GM18511 (cell line): ENCODE measurements around the gene CEACAM19.
"Not testable (repeated sequence)": the region's sequence is repeated elsewhere in the genome, so short reads cannot be mapped to it uniquely, and the experiment has no call there.

ENCODE experiments used
- ATAC-seq: cut with Tn5 transposase; IDR thresholded peaks from one replicate; pipeline ENCODE4 v1.9.1; 2021; ENCODE audit warnings: mild to moderate bottlenecking, moderate library complexity; ENCODE audit not compliant: unreplicated experiment

The CEACAM19 gene

DNA sequence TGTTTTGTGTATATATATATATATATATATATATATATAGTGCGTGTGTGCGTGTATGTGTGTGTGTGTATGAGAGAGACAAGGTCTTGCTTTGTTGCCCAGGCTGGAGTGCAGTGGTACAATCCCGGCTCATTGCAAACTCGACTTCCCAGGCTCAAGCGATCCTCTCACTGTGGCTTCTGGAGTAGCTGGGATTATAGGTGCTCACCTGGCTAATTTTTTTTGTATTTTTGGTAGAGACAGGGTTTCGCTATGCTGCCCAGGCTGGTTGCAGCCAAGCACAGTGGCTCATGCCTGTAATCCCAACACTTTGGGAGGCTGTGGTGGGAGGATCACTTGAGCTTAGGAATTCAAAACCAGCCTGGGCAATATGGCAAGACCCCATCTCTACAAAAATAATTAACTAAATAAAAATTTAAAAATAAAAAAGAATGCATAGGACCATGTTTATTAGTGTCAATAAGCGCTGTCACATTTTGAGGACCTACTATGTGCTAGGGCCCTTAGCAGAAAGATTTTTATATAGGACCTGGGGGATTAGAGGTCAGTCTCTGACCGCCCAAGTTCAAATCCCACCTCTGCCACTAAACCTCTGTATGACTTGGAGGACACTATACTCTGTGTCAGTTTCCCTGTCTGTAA lies 25.8 kb upstream of the CEACAM19 start:
- ATAC-seq = no peak

DNA sequence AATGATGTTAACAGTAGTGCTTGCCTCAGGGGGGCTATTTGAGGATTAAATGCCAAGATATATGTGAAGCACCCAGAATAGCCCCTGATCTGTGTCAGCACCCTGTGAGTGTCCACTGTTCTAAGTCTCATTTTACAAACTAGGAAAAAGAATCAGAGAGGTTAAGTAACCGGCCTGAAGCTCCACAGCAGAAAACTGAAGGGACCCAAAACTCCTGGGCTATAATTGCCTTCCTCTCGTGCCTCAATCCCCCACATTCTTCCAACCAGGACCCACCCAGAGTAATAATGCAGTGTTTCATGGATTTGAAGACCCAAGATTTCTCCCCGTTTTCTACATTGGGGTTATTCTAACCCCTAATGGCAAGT lies 25.2 kb upstream of the CEACAM19 start:
- no peak for ATAC-seq

GRCh38 chr19:44647144-44647543 lies 24.1 kb upstream of the CEACAM19 start:
- no peak for ATAC-seq

DNA sequence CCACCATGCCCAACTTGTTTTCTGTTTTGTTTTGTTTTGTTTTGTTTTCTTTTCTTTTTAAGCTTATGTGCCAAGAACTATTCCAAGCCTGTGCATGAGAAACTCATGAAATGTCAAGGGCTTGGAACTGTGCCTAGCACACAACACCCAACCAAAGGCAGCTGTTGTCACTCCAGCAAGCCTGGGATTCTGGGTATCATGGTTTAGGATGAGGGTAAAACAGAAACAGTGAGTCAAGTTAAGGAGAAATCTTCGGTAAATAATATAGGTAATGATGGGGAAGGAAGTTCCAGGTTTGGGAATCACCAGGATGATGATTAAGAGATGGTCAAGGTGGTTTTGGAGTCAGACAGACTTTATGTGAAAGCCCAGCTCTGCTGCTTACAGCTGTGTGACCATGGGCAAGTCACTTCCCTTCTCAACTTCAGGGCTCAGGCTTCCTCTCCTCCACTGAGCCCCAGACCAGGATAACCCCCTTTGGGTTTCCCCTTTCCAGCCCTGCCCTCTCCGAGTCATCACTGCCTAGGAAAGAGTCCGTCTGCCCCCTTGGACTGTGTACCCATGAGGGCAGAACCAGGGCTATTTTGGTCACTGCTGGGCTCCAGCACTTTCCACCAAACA lies 22.5 kb upstream of the CEACAM19 start:
- no peak for ATAC-seq

DNA sequence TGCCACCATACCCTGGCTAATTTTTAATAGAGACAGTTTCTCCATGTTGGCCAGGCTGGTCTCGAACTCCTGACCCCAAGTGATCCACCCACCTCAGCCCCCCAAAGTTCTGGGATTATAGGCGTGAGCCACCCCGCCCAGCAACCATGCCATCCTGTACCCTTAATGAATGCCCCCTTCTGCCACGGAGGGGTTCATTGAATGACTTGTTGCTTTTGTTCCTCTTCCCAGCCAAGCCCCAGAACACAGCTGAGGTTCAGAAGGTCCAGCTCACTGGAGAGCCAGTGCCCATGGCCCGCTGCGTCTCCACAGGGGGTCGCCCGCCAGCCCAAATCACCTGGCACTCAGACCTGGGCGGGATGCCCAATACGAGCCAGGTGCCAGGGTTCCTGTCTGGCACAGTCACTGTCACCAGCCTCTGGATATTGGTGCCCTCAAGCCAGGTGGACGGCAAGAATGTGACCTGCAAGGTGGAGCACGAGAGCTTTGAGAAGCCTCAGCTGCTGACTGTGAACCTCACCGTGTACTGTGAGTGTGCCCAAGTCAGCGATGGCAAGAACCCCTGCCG lies 21.6 kb upstream of the CEACAM19 start:
- no peak for ATAC-seq

- ATAC-seq = no peak
These were observed 17.9 kb upstream of the CEACAM19 start for GRCh38 chr19:44653343-44653742.

DNA sequence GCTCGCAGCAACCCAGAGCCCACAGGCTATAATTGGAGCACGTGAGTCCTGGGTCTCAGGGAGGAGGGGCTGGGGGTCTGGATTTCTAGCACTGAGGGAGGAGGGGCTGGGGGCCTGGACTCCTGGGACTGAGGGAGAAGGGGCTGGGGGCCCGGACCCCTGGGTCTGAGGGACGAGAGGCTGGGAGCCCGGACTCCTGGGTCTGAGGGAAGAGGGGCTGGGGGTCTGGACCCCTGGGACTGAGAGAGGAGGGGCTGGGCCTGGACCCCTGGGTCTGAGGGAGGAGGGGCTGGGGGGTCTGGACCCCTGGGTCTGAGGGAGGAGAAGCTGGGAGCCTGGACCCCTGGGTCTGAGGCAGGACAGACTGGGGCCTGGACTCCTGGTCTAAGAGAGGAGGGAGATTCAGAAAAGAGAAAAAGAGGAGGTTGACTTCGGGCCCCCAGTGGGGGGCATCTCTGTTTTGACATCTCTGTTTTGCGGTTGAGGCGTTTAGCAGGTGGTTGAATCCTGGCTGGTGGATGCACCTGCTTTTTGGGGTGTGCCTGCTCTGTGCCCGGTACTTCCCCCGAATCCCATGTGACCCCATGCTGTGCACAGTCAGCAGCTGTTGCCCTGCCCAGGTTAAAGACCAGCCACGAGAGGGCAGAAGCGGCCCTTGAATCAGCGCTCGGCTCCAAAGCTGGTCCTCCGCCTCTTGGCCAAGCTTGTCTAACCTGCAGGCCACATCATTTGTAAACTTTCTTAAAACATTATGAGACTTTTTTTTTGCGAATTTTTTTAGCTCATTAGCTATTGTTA lies 17.1 kb upstream of the CEACAM19 start:
- ATAC-seq = peak; percentile 86

- ATAC-seq = peak; percentile 62
These were observed 13.9 kb upstream of the CEACAM19 start for GRCh38 chr19:44657211-44657921.

DNA sequence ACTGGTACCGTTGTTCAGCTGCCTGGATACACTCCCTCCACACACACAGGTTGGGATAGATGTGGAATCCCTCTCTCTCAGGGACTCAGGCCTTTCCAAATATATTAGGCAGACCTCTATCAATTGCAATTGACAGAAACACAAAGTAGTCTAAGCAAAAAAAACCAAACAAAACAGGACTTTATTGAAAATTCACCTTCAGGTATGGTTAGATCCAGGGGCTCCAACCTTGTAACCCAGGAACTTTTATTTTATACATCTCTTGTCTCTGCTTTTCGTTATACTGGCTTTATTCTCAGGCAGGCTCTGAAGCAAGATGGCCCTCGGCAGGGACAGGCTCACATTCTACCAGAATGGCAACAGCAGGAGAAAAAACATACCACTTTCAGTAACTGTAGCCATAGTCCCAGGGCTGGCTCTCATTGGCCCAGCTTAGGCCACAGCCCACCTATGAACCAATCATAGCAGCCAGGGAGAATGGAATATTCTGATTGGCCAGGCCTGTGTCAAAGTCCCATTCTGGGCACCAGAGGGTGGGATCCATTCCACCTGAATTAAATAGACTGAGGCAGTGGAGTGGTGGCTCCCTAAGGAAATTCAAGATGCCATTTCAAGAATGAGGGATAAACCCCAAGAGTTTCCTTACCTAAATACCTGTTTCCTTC lies 13.1 kb upstream of the CEACAM19 start:
- no peak for ATAC-seq

- no peak for ATAC-seq
These were observed 11.2 kb upstream of the CEACAM19 start for GRCh38 chr19:44660081-44660480.

- no peak for ATAC-seq
These were observed 10.1 kb upstream of the CEACAM19 start for GRCh38 chr19:44661205-44661604.

DNA sequence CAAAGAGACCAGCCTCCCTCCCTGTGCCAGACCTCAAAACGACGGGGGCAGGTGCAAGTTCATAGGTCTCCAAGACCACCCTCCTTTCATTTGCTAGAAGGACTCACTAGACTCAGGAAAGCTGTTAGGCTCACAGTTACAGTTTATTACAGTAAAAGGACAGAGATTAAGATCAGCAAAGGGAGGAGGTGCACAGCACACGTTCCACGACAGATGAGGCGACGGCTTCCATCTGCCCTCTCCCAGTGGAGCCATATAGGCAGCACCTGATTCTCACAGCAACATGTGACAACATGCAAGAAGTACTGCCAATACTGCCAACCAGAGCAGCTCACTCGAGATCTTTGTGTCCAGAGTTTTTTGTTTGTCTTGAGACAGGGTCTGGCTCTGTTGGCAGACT lies 9.4 kb upstream of the CEACAM19 start:
- no peak for ATAC-seq

GRCh38 chr19:44662691-44663385 lies 8.4 kb upstream of the CEACAM19 start:
- no peak for ATAC-seq

- ATAC-seq = no peak
These were observed 7.3 kb upstream of the CEACAM19 start for GRCh38 chr19:44663996-44664395.

- ATAC-seq = no peak
These were observed 6.3 kb upstream of the CEACAM19 start for GRCh38 chr19:44664976-44665375.

- no peak for ATAC-seq
These were observed 4.3 kb upstream of the CEACAM19 start for GRCh38 chr19:44666852-44667556.

- no peak for ATAC-seq
These were observed 2.1 kb upstream of the CEACAM19 start for GRCh38 chr19:44668985-44669764.

- not testable (repeated sequence) for ATAC-seq
These were observed 1.3 kb upstream of the CEACAM19 start for GRCh38 chr19:44670027-44670426.

GRCh38 chr19:44672226-44672625 lies 944 bp downstream of the CEACAM19 start:
- ATAC-seq = no peak
